HepG2 (cell line): Measurements from ENCODE around the gene XRCC1. TPM values are rescaled to one million over a fixed set of nuclear protein-coding genes. Genes with fewer than 3 reads are reported as not detected.

ENCODE experiments used
- GABPB1 ChIP-seq: IDR thresholded peaks from 2 replicates; pipeline ENCODE4 v1.6.1; 2016; ENCODE audit warnings: mild to moderate bottlenecking, missing genetic modification reagents, moderate library complexity, missing compliant biosample characterization
- TBP ChIP-seq: sonication (generic); formaldehyde crosslinking; IDR thresholded peaks from 2 replicates; pipeline ENCODE4 v1.5.0; 2020; ENCODE audit warnings: missing genetic modification reagents
- ZNF34 ChIP-seq: sonication (generic); formaldehyde crosslinking; IDR thresholded peaks from 2 replicates; pipeline ENCODE4 v1.4.0; 2020; ENCODE audit warnings: mild to moderate bottlenecking, missing genetic modification reagents, borderline replicate concordance
- polyA plus RNA-seq, 8 experiments: library from polyadenylated mRNA; depleted of rRNA in 3 of 8; stranded (reverse) in 7 of 8; unstranded in 1 of 8; fragments of >200 nt; fragmentation: Illumina TruSeq in 4 of 8; extraction: Trizol in 4 of 8; gene quantifications; 2 replicates each; pipeline versions ENCODE4 v1.2.1 to v1.2.3, GENCODE V29; 2011 to 2016; ENCODE audit warnings: low read depth in 4 of 8, missing spikeins in 1 of 8, mixed read lengths in 1 of 8; ENCODE audit not compliant: insufficient read depth in 1 of 8
- total RNA-seq, 5 experiments: library from RNA; depleted of rRNA; stranded (reverse); fragments of >200 nt; fragmentation: Illumina TruSeq; extraction: Trizol; gene quantifications; 2 replicates each; pipeline ENCODE4 v1.2.3, GENCODE V29; 2016; ENCODE audit warnings: low read depth in 1 of 5
- TF ChIP-seq, protein P1 (sequence below): sonication (generic); formaldehyde crosslinking; IDR thresholded peaks from 2 replicates; pipeline ENCODE4 v1.4.0; 2020; ENCODE audit warnings: mild to moderate bottlenecking, missing genetic modification reagents
- TF ChIP-seq, protein P2 (sequence below): sonication (generic); formaldehyde crosslinking; IDR thresholded peaks from 2 replicates; pipeline ENCODE4 v1.4.0; 2020; ENCODE audit warnings: missing genetic modification reagents
- TF ChIP-seq, protein P3 (sequence below): sonication (generic); formaldehyde crosslinking; IDR thresholded peaks from 2 replicates; pipeline ENCODE4 v1.4.0; 2020; ENCODE audit warnings: mild to moderate bottlenecking, missing genetic modification reagents
- TF ChIP-seq, protein P4 (sequence below): sonication (generic); formaldehyde crosslinking; IDR thresholded peaks from 2 replicates; pipeline ENCODE4 v1.4.0; 2020; ENCODE audit warnings: missing genetic modification reagents

XRCC1 gene
- total and polyA plus RNA-seq, 2 of the 13 experiments (the other 11 are each of a cell fraction or from before 2014, with no cell fraction given) = 24.7 to 26.3 TPM

DNA sequence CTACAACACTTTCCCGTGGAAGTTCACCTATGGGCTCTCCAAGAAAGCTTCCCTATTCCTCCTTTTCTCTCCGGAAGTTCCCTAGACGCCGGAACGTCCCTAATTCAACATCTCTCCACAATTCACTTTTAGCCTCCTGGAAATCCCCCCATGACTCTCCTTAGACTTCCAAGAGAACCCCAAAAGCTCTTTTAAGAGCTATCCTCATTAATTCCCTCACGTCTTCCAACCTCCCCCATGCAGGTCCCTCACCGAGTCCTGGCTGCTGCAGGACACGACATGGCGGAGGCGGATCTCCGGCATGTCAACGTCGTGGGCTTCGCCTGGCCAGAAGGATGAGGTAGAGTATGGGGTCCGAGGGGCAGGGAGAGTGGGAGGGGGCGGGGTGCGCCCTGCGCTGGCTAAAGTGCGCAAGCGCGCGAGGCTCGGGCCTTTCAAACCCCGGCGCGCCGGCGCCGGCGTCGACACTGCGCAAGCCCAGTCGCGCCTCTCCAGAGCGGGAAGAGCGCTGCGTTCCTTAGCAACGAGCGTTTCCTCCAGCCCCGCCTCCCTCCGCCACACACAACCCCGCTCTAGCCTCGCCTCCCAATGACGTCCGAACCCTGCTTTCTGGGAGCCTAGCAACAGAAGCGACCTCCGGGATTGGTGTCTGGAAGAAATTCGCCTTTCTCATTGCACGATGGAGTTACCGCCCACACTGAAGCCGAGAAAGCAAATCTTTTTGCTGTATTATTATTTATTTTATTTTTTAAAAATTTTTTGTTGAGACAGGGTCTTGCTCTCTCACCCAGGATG lies at the start of gene XRCC1, which contains the start of gene PINLYP (continued):
- TF ChIP-seq, protein P1, sequence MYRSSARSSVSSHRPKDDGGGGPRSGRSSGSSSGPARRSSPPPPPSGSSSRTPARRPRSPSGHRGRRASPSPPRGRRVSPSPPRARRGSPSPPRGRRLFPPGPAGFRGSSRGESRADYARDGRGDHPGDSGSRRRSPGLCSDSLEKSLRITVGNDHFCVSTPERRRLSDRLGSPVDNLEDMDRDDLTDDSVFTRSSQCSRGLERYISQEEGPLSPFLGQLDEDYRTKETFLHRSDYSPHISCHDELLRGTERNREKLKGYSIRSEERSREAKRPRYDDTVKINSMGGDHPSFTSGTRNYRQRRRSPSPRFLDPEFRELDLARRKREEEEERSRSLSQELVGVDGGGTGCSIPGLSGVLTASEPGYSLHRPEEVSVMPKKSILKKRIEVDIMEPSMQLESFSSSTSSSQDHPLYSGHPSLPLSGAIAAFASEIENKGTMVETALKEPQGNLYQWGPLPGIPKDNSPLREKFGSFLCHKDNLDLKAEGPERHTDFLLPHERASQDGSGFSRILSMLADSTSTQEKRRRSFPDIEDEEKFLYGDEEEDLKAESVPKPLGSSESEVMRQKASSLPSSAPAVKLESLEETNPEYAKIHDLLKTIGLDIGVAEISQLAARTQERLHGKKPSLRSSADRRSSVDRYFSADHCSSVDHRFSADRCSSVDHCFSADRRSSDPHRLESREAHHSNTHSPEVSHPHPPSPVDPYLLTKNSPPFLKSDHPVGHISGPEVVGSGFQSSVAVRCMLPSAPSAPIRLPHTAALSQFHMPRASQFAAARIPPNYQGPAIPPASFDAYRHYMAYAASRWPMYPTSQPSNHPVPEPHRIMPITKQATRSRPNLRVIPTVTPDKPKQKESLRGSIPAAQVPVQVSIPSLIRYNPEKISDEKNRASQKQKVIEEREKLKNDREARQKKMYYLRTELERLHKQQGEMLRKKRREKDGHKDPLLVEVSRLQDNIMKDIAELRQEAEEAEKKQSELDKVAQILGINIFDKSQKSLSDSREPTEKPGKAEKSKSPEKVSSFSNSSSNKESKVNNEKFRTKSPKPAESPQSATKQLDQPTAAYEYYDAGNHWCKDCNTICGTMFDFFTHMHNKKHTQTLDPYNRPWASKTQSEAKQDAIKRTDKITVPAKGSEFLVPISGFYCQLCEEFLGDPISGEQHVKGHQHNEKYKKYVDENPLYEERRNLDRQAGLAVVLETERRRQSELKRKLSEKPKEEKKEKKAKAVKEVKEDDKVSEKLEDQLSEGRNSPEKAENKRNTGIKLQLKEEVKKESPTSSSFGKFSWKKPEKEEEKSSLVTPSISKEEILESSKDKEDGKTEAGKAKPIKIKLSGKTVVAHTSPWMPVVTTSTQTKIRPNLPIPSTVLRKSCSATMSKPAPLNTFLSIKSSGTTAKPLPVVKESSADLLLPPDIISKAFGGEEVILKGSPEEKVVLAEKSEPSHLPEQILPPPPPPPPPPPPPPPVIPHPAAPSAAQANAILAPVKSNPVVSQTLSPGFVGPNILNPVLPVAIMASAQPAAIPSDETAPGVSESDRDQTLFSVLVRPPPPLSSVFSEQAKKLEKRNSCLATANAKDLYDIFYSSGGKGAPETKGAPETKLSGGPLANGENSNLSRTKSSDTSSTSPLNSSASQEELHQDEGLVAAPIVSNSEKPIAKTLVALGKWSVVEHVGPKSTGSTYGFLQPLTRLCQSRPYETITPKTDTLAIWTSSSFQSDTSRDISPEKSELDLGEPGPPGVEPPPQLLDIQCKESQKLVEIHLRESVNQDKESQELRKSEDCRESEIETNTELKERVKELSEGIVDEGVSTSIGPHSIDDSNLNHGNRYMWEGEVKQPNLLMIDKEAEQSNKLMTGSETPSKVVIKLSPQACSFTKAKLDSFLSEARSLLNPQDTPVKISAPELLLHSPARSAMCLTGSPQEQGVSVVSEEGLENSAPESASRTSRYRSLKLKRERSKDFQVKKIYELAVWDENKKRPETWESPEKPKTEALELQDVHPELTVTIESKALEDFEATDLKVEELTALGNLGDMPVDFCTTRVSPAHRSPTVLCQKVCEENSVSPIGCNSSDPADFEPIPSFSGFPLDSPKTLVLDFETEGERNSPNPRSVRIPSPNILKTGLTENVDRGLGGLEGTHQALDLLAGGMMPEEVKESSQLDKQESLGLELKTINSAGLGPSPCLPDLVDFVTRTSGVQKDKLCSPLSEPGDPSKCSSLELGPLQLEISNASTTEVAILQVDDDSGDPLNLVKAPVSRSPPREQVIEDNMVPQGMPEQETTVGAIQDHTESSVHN = no peak
- TF ChIP-seq, protein P2, sequence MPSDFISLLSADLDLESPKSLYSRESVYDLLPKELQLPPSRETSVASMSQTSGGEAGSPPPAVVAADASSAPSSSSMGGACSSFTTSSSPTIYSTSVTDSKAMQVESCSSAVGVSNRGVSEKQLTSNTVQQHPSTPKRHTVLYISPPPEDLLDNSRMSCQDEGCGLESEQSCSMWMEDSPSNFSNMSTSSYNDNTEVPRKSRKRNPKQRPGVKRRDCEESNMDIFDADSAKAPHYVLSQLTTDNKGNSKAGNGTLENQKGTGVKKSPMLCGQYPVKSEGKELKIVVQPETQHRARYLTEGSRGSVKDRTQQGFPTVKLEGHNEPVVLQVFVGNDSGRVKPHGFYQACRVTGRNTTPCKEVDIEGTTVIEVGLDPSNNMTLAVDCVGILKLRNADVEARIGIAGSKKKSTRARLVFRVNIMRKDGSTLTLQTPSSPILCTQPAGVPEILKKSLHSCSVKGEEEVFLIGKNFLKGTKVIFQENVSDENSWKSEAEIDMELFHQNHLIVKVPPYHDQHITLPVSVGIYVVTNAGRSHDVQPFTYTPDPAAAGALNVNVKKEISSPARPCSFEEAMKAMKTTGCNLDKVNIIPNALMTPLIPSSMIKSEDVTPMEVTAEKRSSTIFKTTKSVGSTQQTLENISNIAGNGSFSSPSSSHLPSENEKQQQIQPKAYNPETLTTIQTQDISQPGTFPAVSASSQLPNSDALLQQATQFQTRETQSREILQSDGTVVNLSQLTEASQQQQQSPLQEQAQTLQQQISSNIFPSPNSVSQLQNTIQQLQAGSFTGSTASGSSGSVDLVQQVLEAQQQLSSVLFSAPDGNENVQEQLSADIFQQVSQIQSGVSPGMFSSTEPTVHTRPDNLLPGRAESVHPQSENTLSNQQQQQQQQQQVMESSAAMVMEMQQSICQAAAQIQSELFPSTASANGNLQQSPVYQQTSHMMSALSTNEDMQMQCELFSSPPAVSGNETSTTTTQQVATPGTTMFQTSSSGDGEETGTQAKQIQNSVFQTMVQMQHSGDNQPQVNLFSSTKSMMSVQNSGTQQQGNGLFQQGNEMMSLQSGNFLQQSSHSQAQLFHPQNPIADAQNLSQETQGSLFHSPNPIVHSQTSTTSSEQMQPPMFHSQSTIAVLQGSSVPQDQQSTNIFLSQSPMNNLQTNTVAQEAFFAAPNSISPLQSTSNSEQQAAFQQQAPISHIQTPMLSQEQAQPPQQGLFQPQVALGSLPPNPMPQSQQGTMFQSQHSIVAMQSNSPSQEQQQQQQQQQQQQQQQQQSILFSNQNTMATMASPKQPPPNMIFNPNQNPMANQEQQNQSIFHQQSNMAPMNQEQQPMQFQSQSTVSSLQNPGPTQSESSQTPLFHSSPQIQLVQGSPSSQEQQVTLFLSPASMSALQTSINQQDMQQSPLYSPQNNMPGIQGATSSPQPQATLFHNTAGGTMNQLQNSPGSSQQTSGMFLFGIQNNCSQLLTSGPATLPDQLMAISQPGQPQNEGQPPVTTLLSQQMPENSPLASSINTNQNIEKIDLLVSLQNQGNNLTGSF (CRISPR knock-in tag) = no peak
- TF ChIP-seq GABPB1 (CRISPR knock-in tag) (peak; percentile 83), TBP (CRISPR knock-in tag) (no peak), ZNF34 (no peak)
- TF ChIP-seq, protein P3, sequence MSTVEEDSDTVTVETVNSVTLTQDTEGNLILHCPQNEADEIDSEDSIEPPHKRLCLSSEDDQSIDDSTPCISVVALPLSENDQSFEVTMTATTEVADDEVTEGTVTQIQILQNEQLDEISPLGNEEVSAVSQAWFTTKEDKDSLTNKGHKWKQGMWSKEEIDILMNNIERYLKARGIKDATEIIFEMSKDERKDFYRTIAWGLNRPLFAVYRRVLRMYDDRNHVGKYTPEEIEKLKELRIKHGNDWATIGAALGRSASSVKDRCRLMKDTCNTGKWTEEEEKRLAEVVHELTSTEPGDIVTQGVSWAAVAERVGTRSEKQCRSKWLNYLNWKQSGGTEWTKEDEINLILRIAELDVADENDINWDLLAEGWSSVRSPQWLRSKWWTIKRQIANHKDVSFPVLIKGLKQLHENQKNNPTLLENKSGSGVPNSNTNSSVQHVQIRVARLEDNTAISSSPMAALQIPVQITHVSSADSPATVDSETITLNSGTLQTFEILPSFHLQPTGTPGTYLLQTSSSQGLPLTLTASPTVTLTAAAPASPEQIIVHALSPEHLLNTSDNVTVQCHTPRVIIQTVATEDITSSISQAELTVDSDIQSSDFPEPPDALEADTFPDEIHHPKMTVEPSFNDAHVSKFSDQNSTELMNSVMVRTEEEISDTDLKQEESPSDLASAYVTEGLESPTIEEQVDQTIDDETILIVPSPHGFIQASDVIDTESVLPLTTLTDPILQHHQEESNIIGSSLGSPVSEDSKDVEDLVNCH (CRISPR knock-in tag) = no peak
- TF ChIP-seq, protein P4, sequence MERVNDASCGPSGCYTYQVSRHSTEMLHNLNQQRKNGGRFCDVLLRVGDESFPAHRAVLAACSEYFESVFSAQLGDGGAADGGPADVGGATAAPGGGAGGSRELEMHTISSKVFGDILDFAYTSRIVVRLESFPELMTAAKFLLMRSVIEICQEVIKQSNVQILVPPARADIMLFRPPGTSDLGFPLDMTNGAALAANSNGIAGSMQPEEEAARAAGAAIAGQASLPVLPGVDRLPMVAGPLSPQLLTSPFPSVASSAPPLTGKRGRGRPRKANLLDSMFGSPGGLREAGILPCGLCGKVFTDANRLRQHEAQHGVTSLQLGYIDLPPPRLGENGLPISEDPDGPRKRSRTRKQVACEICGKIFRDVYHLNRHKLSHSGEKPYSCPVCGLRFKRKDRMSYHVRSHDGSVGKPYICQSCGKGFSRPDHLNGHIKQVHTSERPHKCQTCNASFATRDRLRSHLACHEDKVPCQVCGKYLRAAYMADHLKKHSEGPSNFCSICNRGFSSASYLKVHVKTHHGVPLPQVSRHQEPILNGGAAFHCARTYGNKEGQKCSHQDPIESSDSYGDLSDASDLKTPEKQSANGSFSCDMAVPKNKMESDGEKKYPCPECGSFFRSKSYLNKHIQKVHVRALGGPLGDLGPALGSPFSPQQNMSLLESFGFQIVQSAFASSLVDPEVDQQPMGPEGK (CRISPR knock-in tag) = 0 out of 2 replicates have a peak, but pooled peaks have one; percentile 18
